M059J (cell line): Measurements from ENCODE around the gene SPATS2. TPM values are rescaled to one million over a fixed set of nuclear protein-coding genes. Genes with fewer than 3 reads are reported as not detected.
"Not testable (repeated sequence)": the region's sequence is repeated elsewhere in the genome, so short reads cannot be mapped to it uniquely, and the experiment has no call there.

ENCODE experiments used
- DNase-seq: peaks from one replicate; pipeline ENCODE4 v3.0.0-alpha.2; 2012; ENCODE audit warnings: low read depth
- total RNA-seq: library from RNA; depleted of rRNA; stranded (reverse); fragments of >200 nt; shearing (Covaris generic); gene quantifications from 2 replicates; pipeline ENCODE4 v1.2.3, GENCODE V29; 2014; rRNA removed

The SPATS2 gene
- 12.3 and 29.9 TPM in 2 replicates for total RNA-seq

GRCh38 chr12:49367381-49368239 is at the start of gene SPATS2:
Gene SPATS2, plus strand, starts transcription at chr12:49367462. Its CDS starts 93,551 bp downstream, at chr12:49461013.
- peak; percentile 38 for DNase-seq

GRCh38 chr12:49320411-49321103 is 46.7 kb upstream of the SPATS2 start:
- not testable (repeated sequence) for DNase-seq

GRCh38 chr12:49322367-49322707 is 44.9 kb upstream of the SPATS2 start:
- DNase-seq: no peak

- peak; percentile 98 for DNase-seq
Measured at GRCh38 chr12:49322708-49323523, 44.3 kb upstream of the SPATS2 start, which contains the start of gene TROAP. Gene TROAP, plus strand, starts transcription at chr12:49323255. Its CDS starts 354 bp downstream, at chr12:49323609.

GRCh38 chr12:49323524-49324097 is 43.7 kb upstream of the SPATS2 start:
- DNase-seq: no peak

- DNase-seq: no peak
Measured at GRCh38 chr12:49325606-49326005, 41.7 kb upstream of the SPATS2 start.

GRCh38 chr12:49327368-49327767 is 39.9 kb upstream of the SPATS2 start:
- no peak for DNase-seq

GRCh38 chr12:49327887-49328286 is 39.4 kb upstream of the SPATS2 start:
- no peak for DNase-seq

GRCh38 chr12:49328816-49329215 is 38.4 kb upstream of the SPATS2 start:
- no peak for DNase-seq

- no peak for DNase-seq
Measured at GRCh38 chr12:49330032-49330619, 37.1 kb upstream of the SPATS2 start.

- DNase-seq: no peak
Measured at GRCh38 chr12:49330631-49331379, 36.5 kb upstream of the SPATS2 start.

- peak; percentile 62 for DNase-seq
Measured at GRCh38 chr12:49331380-49332222, 35.7 kb upstream of the SPATS2 start.

GRCh38 chr12:49332441-49332861 is 34.8 kb upstream of the SPATS2 start:
- DNase-seq: no peak

- no peak for DNase-seq
Measured at GRCh38 chr12:49332891-49333371, 34.3 kb upstream of the SPATS2 start.

GRCh38 chr12:49333778-49334177 is 33.5 kb upstream of the SPATS2 start:
- not testable (repeated sequence) for DNase-seq

- no peak for DNase-seq
Measured at GRCh38 chr12:49334226-49334625, 33.0 kb upstream of the SPATS2 start.

- DNase-seq: no peak
Measured at GRCh38 chr12:49334681-49335080, 32.6 kb upstream of the SPATS2 start.

GRCh38 chr12:49335118-49335954 is 31.9 kb upstream of the SPATS2 start:
- DNase-seq: no peak
